Endothelial cell of umbilical vein (primary cell): ENCODE data around the gene CCK.

Experiments
- GATA2 ChIP-seq: IDR thresholded peaks from 2 replicates; pipeline ENCODE4 v1.7.0; 2011; ENCODE audit warnings: low read depth, mild to moderate bottlenecking, moderate library complexity, mixed read lengths, low read length; ENCODE audit not compliant: insufficient read length, insufficient read depth
- POLR2A ChIP-seq: IDR thresholded peaks from 2 replicates; pipeline ENCODE4 v1.6.1; 2012; ENCODE audit warnings: low read depth, mild to moderate bottlenecking, control low read depth, low read length
- TF ChIP-seq, protein P1 (sequence below), 2 donors: IDR thresholded peaks; 1 replicate in 1 of 2; 2 replicates in 1 of 2; pipeline ENCODE4 v1.5.1; 2011; ENCODE audit warnings: low read length in 2 of 2, mild to moderate bottlenecking in 2 of 2, moderate library complexity in 2 of 2, control low read depth in 1 of 2, inconsistent platforms in 1 of 2, low read depth in 1 of 2; ENCODE audit not compliant: insufficient read depth in 1 of 2; ENCODE audit errors: extremely low read depth in 1 of 2

DNA sequence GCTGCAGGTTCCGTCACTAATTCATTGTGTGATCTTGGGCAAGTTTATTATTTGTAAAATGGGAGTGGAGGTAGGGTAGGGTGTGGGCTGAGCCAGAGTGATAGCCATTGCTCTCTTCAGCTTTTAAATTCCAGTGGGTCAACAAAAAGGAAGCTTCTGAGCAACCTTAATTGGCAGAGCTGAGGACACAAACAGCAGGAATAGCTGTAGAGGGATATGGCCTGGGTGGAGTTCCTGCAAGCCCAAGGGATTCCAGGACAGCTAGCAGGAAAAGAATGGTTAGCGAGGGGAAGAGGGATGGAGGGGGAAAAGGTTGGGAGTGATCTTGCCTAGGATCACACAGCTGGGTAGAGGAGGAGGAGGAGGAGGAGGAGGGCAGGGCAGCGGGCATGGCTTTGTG is 11.4 kb downstream of the CCK start:
- no peak for TF ChIP-seq POLR2A
- TF ChIP-seq, protein P1, sequence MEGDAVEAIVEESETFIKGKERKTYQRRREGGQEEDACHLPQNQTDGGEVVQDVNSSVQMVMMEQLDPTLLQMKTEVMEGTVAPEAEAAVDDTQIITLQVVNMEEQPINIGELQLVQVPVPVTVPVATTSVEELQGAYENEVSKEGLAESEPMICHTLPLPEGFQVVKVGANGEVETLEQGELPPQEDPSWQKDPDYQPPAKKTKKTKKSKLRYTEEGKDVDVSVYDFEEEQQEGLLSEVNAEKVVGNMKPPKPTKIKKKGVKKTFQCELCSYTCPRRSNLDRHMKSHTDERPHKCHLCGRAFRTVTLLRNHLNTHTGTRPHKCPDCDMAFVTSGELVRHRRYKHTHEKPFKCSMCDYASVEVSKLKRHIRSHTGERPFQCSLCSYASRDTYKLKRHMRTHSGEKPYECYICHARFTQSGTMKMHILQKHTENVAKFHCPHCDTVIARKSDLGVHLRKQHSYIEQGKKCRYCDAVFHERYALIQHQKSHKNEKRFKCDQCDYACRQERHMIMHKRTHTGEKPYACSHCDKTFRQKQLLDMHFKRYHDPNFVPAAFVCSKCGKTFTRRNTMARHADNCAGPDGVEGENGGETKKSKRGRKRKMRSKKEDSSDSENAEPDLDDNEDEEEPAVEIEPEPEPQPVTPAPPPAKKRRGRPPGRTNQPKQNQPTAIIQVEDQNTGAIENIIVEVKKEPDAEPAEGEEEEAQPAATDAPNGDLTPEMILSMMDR (IDR thresholded peaks at IDR 0.05; ENCODE audit: extremely low read depth in 1 of 2, insufficient read depth in 1 of 2, low read depth in 1 of 2, low read length in 2 of 2) = no peak
- TF ChIP-seq GATA2 = no peak
